ENCODE data around the gene GSS.

GSS gene

GRCh38 chr20:34949120-34949519 lies 6.5 kb downstream of the GSS start:
- no peak for TF ChIP-seq CTCF (IDR thresholded peaks at IDR 0.05; ENCODE audit: low read depth, low read length, missing control alignments)
- H3K4me3 ChIP-seq (ENCODE audit: low read depth, low read length): no peak overlapping the region
- no peak overlapping the region for H3K27ac ChIP-seq
- peaks cover 11% of the 10 kb centered on the region for H3K36me3 ChIP-seq (replicated peaks)
- in situ Hi-C loops (cut with HindIII; ENCODE audit: low pct_ligation_motif_present, low sequenced_read_pairs): no loop called here
- no peak for DNase-seq
- H3K27me3 ChIP-seq (replicated peaks): no peaks in the 10 kb centered on the region

- in situ Hi-C loops (cut with HindIII; ENCODE audit: low pct_ligation_motif_present, low sequenced_read_pairs): no loop called here
- no peak for TF ChIP-seq CTCF (IDR thresholded peaks at IDR 0.05; ENCODE audit: low read depth, low read length, missing control alignments)
- H3K36me3 ChIP-seq (replicated peaks): peaks cover 18% of the 10 kb centered on the region
- H3K4me3 ChIP-seq (ENCODE audit: low read depth, low read length): no peak overlapping the region
- H3K27ac ChIP-seq: no peak overlapping the region
- H3K27me3 ChIP-seq (replicated peaks): no peaks in the 10 kb centered on the region
- DNase-seq: peak; percentile 36
Observed at GRCh38 chr20:34948030-34948429, 7.6 kb downstream of the GSS start.

- DNase-seq: no peak
- Histone ChIP-seq H3K36me3 (replicated peaks) (peaks cover 19% of the 10 kb centered on the region), H3K27ac (no peak overlapping the region), H3K27me3 (replicated peaks) (no peaks in the 10 kb centered on the region), H3K4me3 (ENCODE audit: low read depth, low read length) (no peak overlapping the region)
- in situ Hi-C loops (cut with HindIII; ENCODE audit: low pct_ligation_motif_present, low sequenced_read_pairs): no loop called here
- TF ChIP-seq CTCF (IDR thresholded peaks at IDR 0.05; ENCODE audit: low read depth, low read length, missing control alignments): no peak
Observed at GRCh38 chr20:34947336-34947735, 8.3 kb downstream of the GSS start.

GRCh38 chr20:34946661-34947060 lies 8.9 kb downstream of the GSS start:
- Histone ChIP-seq H3K27me3 (replicated peaks) (no peaks in the 10 kb centered on the region), H3K27ac (no peak overlapping the region), H3K36me3 (replicated peaks) (peaks cover 22% of the 10 kb centered on the region), H3K4me3 (ENCODE audit: low read depth, low read length) (no peak overlapping the region)
- in situ Hi-C loops (cut with HindIII; ENCODE audit: low pct_ligation_motif_present, low sequenced_read_pairs): no loop called here
- no peak for DNase-seq
- no peak for TF ChIP-seq CTCF (IDR thresholded peaks at IDR 0.05; ENCODE audit: low read depth, low read length, missing control alignments)

GRCh38 chr20:34945315-34946077 lies 10.1 kb downstream of the GSS start:
- H3K27me3 ChIP-seq (replicated peaks): no peaks in the 10 kb centered on the region
- no peak overlapping the region for H3K4me3 ChIP-seq (ENCODE audit: low read depth, low read length)
- no peak overlapping the region for H3K27ac ChIP-seq
- in situ Hi-C loops (cut with HindIII; ENCODE audit: low pct_ligation_motif_present, low sequenced_read_pairs): no loop called here
- peaks cover 27% of the 10 kb centered on the region for H3K36me3 ChIP-seq (replicated peaks)
- TF ChIP-seq CTCF (IDR thresholded peaks at IDR 0.05; ENCODE audit: low read depth, low read length, missing control alignments): no peak
- no peak for DNase-seq

Data from brain microvascular endothelial cell (primary cell).